ENCODE results near the gene CERS1.

- no peak for TF ChIP-seq ZNF274 (IDR thresholded peaks at IDR 0.05; ENCODE audit: low read depth, low read length)
- no peak for TF ChIP-seq YY1 (IDR thresholded peaks at IDR 0.05; ENCODE audit: insufficient read depth, insufficient read length)
- no peak for TF ChIP-seq SUZ12 (IDR thresholded peaks at IDR 0.05; ENCODE audit: extremely low read depth, insufficient read depth, insufficient read length)
These were observed 63.4 kb downstream of the CERS1 start for GRCh38 chr19:18832306-18833140.

Measured in NT2/D1 (cell line).